Colonic mucosa (tissue), 4 donors: ENCODE results near the gene ESPL1. TPM values are rescaled to one million over a fixed set of nuclear protein-coding genes. Genes with fewer than 3 reads are reported as not detected.
A peak's percentile ranks its signal among the peaks of the same experiment; 100 is the strongest.

Experiments
- DNase-seq: peaks from one replicate; pipeline ENCODE4 v3.0.0-alpha.2; 2020
- H3K27ac ChIP-seq: fragments of 200-600 bp; one replicate; pipeline ENCODE4 v1.8.0; 2021
- H3K27me3 ChIP-seq: fragments of 200-600 bp; one replicate; pipeline ENCODE4 v1.8.0; 2021
- H3K36me3 ChIP-seq: fragments of 200-600 bp; one replicate; pipeline ENCODE4 v1.8.0; 2021
- H3K4me1 ChIP-seq: fragments of 200-600 bp; one replicate; pipeline ENCODE4 v1.8.0; 2021; ENCODE audit warnings: mild to moderate bottlenecking
- H3K4me3 ChIP-seq: fragments of 200-600 bp; one replicate; pipeline ENCODE4 v1.8.0; 2021
- H3K9ac ChIP-seq, 2 donors: one replicate each; pipeline ENCODE4 v1.7.0; 2013; ENCODE audit warnings: control low read depth in 2 of 2, low read depth in 2 of 2, low read length in 2 of 2
- H3K9me3 ChIP-seq: fragments of 200-600 bp; one replicate; pipeline ENCODE4 v1.8.0; 2021
- CTCF ChIP-seq: fragments of 200-600 bp; IDR thresholded peaks from one replicate; pipeline ENCODE4 v1.8.0; 2022; ENCODE audit warnings: antibody characterized with exemption, mild to moderate bottlenecking
- intact Hi-C: fragments of 100-400 bp; cut with DNase I; formaldehyde crosslinking; loops from one replicate; pipeline ENCODE4 v1.14.1; 2022
- total RNA-seq, 2 donors: library from RNA; stranded (reverse); fragmentation: NEBNext Ultra II Directional in 1 of 2; extraction: Animal tissue kit (Norgen Biotek cat#: 25700) in 1 of 2; gene quantifications; one replicate each; pipeline ENCODE4 v1.2.1, GENCODE V29; 2021
- donor health status: healthy.
- donor health status: DM: no; HTN: no; CAD: no.
- donor health status: DM: no; HTN: no; CAD: no.

Gene ESPL1
- total RNA-seq, 2 donors from 2014 or later: 9.6 to 34.6 TPM

DNA sequence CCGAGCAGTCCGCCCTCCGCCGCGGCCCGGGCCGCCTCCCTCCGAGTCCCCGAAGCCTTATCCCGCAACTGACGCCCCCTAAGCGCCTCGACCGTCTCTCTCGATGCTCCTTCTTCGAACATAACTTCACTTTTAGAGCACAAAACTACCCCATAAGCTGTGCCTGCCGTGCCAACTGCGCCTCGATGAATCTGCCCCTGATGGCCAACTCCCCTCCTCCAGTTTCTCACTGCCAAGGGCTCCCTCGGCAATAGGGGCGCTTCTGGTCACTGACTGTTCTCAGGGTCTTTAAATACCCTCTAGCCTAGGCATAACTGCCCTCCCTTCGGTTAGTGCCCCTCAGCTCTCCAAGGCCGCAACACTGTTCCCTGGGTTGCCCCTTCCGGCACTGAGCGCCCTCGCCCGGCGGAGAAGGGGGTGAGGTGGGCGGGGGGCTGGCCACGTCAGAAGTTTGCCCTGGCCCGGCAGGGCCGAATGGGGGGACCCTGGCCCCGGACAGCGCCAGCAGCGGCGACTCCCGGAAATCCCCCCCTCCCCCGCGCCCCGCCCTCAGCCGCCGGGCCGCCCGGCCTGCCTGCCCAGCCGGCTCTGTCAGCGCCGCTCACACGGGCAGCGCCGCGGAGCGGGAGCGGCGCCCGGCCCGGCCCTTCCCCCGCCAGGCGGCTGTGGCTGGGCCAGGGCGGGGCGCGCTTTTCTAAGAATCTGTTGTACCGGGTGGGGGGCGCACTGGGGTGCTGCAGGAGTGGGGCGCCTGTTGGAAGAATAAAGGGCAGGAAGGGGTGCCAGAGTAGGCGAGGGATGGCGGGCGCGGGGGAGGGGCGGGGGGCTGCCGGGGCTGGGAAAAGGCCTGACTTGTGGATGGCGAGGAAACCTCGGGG is 46.7 kb upstream of the ESPL1 start:
- Histone ChIP-seq H3K9ac (peak overlapping the region; percentile 80 to 99), H3K27ac (peak overlapping the region; percentile 98), H3K9me3 (no peaks in the 10 kb centered on the region), H3K4me1 (peaks cover 22% of the 10 kb centered on the region), H3K27me3 (no peaks in the 10 kb centered on the region), H3K36me3 (no peaks in the 10 kb centered on the region), H3K4me3 (peak overlapping the region; percentile 63)
- intact Hi-C loops: loop anchor here (2.0 kb wide), 1 partner anchor 29 kb away; no protein-coding TSS in a partner anchor
- TF ChIP-seq CTCF: no peak
- DNase-seq: peak; percentile 81

- Histone ChIP-seq H3K4me3 (peak overlapping the region; percentile 63), H3K27me3 (no peaks in the 10 kb centered on the region), H3K9ac (peak overlapping the region; percentile 80 to 99), H3K27ac (peak overlapping the region; percentile 98), H3K4me1 (peaks cover 17% of the 10 kb centered on the region), H3K36me3 (no peaks in the 10 kb centered on the region), H3K9me3 (no peaks in the 10 kb centered on the region)
- DNase-seq: no peak
- no peak for TF ChIP-seq CTCF
- intact Hi-C loops: no loop called here
Measured at GRCh38 chr12:53222170-53222721, 45.9 kb upstream of the ESPL1 start.

- DNase-seq: no peak
- intact Hi-C loops: no loop called here
- H3K36me3 ChIP-seq: no peaks in the 10 kb centered on the region
- peak overlapping the region in 1 of 2 donors; percentile 99 for H3K9ac ChIP-seq
- no peak overlapping the region for H3K4me3 ChIP-seq
- TF ChIP-seq CTCF: no peak
- peaks cover 12% of the 10 kb centered on the region for H3K4me1 ChIP-seq
- H3K27ac ChIP-seq: peak overlapping the region; percentile 27
- no peaks in the 10 kb centered on the region for H3K27me3 ChIP-seq
- H3K9me3 ChIP-seq: no peaks in the 10 kb centered on the region
Measured at GRCh38 chr12:53222806-53223261, 45.3 kb upstream of the ESPL1 start.

DNA sequence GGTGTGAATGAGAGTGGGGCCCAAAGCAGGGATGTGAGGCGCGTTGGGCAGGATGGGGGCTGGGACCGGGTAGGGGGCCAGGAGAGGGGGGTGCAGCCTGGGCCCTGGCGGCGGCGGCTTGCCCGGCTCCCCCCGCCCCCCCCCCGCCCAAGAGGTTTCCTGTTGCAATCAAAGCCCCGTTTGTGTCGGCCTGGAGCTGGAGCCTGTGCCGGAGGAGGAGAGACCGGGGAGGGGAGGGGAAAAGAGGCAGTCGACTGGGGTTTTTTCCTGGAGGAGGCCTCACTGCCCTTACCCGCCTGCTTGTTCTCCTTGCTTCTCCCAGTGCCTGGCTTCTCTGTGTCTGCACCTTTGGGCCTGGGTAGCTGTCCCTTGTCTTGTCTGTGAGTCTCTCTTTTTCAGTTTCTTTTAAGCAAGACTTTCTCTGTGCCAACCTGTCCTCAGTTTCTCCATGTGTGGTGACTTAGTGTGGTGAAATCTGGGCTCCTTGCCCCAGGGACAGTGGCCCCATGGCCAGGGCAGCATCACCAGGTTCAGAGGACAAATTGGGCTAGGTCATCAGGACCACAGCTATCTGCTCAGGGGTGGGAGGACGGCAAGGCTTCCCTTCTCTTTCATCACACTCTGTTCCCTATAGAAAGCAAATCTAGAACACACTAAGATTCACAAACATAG is 44.6 kb upstream of the ESPL1 start:
- DNase-seq: no peak
- H3K9me3 ChIP-seq: no peaks in the 10 kb centered on the region
- peaks cover 5% of the 10 kb centered on the region for H3K4me1 ChIP-seq
- no peaks in the 10 kb centered on the region for H3K27me3 ChIP-seq
- TF ChIP-seq CTCF: no peak
- no peak overlapping the region for H3K4me3 ChIP-seq
- peak overlapping the region; percentile 37 for H3K27ac ChIP-seq
- peak overlapping the region in 1 of 2 donors; percentile 42 for H3K9ac ChIP-seq
- intact Hi-C loops: no loop called here
- no peaks in the 10 kb centered on the region for H3K36me3 ChIP-seq

- intact Hi-C loops: no loop called here
- H3K4me1 ChIP-seq: peaks cover 5% of the 10 kb centered on the region
- H3K27ac ChIP-seq: peak overlapping the region; percentile 37
- TF ChIP-seq CTCF: no peak
- H3K36me3 ChIP-seq: no peaks in the 10 kb centered on the region
- no peak overlapping the region for H3K4me3 ChIP-seq
- no peaks in the 10 kb centered on the region for H3K27me3 ChIP-seq
- no peaks in the 10 kb centered on the region for H3K9me3 ChIP-seq
- peak; percentile 55 for DNase-seq
- H3K9ac ChIP-seq: peak overlapping the region in 1 of 2 donors; percentile 42
Measured at GRCh38 chr12:53224061-53224896, 43.8 kb upstream of the ESPL1 start.
